Non-pigmented ciliary epithelial cell (primary cell): ENCODE results near the gene ACOXL.

Source experiments
- DNase-seq: peaks from one replicate; pipeline ENCODE4 v3.0.0-alpha.2; 2010; ENCODE audit warnings: low read depth

Gene ACOXL

DNA sequence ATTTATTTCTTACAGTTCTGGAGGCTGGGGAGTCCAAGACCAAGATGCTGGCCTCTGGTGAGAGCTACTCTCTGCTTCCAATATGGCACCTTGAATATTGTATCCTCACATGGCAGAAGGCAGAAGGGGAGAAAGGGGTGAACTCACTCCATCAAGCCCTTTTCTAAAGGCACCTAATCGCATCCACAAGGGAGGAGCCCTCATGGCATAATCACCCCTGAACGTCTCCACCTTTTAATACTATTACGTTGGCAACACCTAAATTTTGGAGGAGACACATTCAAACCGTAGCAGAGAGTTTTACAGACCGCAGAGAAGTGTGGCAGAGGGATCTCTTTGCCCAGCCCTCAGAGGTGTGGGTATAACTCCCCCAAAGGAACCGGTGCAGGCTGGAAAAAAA, 245.8 kb downstream of the ACOXL start:
- DNase-seq, result no peak

- DNase-seq, result no peak
Measured at GRCh38 chr2:110978756-110979470, 246.5 kb downstream of the ACOXL start.

- DNase-seq, result no peak
Measured at GRCh38 chr2:110979471-110980338, 247.3 kb downstream of the ACOXL start.

- no peak for DNase-seq
Measured at GRCh38 chr2:110980339-110981062, 248.1 kb downstream of the ACOXL start.

DNA sequence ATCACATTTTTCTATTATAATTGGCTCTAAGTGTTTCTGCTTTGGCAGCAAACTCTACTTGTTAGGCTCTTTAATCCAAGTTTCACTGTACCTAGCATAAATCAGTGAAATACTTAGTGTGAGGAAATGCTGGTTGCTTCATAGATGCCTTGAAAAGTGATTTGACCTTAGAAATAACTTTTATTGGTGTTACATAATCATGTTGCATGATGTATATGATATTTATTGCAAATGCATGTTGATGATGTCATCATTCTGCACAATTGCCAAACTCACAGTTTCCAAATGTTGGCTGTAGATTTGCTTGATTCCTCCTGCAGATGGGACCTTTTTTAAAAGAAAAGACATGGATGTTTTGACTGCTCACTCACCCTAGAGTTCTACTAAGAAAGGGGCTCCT, 250.8 kb downstream of the ACOXL start:
- DNase-seq, result no peak

DNA sequence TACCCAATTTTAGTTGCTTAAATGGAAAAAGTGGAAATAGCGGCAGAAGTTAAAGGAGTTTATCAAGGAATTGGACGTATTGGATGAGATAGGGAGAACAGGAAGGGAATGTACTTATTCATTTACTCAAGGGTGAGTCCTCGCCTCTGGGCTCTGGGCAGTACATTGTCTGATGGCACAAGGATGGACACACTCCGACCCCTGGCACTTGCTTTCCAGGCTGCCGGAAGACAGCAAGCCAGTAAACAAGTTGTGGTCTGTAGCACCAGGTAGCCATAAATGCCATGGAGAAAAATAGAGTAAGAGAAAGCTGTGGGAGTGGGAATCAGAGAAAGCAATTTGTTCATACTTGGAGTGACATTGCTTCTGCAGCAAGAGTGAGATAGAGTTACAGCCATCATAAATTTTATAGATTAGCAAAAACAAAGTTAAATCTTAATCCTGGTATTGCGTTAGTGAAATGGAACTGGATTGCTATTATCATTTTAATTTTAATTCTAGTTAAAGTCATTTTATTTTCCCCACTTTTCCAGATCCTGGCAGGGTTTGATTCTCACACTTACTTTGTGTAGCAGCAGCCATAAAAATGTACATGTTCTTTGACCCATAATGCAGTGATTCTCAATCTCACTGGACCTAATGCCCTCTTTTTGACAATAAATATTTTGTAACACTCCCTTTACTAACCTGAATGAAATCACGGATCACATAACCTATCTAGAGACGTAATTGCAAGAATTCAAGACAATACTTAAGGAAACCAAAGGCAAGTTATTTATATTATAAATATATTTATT, 252.5 kb downstream of the ACOXL start:
- no peak for DNase-seq

DNA sequence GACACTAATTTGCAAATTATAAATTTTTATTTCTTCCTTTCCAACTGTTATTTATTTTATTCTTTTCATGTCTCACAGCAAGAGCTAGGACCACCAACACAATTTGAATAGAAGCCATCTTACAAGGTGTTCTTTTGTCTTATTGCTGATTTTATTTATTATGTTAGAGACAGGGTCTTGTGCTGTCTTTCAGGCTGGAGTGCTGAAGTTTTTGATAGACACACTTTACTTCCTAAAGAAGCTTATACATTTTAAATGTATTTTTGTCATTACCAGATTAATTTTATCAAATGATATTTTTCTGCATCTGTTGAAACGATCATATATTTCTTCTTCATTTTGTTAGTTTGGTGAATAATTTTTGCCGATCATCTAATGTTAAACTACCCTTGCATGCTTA, 258.1 kb downstream of the ACOXL start:
- DNase-seq, result no peak

DNA sequence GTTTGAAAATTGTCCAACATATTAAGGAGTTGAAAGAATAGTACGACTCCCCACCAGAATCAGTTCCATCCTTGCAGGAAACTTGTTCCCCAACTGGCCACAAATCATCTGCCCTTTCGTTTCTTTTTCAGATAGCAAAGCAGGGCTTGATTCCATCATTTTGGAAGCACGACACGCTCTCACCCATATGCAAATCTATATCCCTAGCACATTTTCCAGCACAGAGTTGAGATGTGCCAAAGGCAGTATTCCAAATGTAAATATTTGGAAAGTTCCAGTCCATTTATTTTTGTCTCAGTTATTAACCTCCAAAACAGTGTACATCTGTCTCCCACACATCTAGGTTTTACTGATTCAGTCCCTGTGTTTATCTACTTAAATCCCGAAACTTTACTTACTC, 259.5 kb downstream of the ACOXL start:
- DNase-seq, result no peak

DNA sequence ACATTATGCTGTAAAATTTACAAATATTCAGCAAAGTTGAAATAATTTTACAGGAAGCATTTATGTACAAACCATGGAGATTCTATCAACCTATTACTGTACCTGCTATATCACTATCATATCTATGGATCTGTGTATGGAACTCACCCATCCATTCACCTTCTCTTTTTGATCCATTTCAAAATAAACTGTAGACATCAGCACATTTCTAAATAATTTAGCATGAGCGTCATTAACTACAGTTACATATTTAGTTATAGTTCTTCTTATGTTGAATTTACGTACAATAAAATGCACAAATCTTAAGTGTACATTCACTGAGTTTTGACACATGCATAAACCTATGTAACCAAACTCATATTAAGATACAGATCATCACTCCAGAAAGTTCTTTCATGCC, 260.5 kb downstream of the ACOXL start:
- DNase-seq, result no peak

GRCh38 chr2:110993557-110994231, 261.3 kb downstream of the ACOXL start:
- DNase-seq, result no peak

GRCh38 chr2:110994250-110994961, 262.0 kb downstream of the ACOXL start:
- no peak for DNase-seq

DNA sequence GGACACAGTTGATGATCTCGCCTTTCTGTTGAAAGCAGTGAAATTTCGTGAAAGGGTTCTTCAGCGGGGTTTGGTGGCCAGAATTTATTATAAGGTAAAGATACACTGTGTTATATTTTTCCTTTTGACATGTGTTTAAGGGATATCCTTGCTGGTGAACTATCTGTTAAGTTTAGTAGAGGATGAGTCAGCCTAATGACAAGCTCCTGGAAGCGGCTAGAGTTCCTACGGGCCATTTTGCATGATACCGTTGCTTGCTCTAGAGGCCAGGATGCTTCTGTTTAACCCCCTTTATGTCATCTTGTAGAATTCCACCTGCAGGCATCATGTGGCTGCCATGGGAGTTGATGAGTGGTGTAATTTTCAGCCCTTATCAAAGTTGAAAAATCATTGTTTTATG, 263.5 kb downstream of the ACOXL start:
- DNase-seq, result no peak

- no peak for DNase-seq
Measured at GRCh38 chr2:110997331-110998045, 265.1 kb downstream of the ACOXL start.

DNA sequence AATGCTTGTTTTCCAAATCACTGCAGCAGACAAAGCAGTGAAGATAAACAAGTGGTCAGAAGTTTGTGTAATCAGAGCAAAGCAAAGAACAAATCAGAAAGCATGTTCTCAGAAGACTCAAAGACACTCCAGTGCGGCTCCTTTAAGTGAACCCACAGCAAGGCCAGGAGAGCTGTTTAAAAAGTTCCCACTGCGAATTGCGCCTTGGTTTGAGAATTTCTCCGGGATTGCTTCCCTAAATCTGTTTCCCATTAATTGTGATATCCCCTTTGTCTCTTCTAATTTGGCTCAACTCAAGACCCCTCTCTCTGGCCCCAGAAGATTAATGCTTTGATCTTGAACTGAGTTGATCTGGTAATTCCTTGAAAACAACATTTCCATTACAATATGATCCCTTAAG, 265.9 kb downstream of the ACOXL start:
- no peak for DNase-seq

DNA sequence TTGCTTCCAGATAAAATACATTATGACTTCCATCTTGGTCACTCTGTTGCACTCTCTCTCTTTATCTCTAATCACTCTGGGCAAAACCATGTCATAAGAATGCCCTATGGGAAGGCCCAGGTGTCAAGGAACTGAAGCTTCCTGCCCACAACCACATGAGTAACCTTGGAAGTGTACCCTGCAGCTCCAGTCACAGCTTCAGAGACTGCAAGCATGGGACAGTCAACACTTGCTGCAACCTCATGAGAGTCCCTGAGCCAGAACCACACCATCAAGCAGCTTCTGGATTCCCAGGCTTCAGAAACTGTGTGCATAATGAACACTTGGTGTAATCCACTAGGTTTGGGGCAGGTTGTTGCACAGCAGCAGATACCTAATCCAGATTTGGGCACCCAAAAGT, 267.3 kb downstream of the ACOXL start:
- DNase-seq, result no peak

DNA sequence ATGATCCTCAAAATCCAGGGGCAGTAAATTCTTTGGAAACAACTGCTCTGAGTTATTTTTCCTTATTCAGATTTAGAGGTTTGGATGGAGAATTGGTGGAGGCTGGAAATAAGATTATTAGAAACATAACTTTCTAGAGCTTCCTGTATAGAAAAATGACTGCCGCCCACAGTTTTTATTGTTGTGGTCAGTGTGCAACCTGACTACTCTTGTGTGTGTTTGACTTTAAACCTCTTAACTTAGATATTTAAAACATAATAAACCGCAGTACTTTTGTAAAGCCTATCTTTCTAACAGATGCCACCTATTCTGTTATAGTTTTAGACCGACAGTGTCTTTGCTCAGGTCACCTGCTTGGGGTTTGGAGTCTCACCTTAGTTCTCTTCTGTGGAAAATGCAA, 272.9 kb downstream of the ACOXL start:
- DNase-seq, result no peak

GRCh38 chr2:111005821-111006220, 273.4 kb downstream of the ACOXL start:
- no peak for DNase-seq

DNA sequence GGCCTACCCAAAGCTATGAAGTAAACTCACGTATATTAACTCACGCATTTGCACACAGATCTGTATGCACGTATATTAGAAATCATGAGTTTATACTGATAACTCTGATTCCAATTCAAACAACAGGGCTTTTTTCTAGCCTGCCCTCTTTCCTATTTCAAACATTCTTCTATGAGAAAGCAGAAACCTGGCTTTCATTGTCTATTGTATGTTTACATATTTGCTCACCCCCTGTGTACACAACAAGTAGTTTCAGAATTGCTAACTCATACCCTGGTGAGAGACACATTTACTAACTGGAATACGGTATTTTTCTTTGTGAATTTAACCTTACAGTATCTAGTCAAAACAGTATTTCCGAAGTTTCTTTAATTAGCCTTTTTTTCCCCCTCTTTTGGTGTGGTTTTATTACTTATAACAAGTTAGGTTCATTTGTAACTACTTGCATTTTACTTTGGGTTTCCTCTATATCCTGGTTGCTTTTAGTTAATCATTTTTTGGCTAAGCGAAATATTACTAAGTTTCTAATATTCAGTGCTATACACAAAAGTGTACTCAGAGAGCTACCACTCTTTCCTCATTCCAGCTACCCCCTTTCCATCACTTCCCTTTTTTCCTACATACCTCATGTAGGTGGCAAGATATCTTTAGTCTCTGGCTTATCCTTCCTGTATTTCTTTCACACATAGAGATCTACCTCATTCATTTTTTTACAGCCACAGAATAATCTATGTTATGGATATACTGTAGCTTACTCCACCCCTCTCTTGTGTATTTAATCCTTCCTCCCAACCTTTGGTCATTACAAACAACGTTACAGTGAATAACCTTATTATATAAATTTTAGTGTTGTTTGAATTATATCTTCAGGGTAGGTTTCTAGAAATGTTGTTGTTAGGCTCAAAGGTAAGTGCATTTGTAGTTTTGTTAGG, 275.6 kb downstream of the ACOXL start:
- DNase-seq, result no peak

- DNase-seq, result no peak
Measured at GRCh38 chr2:111011218-111011617, 278.8 kb downstream of the ACOXL start.
